AG09319 (cell line): ENCODE results near the gene CSDE1.

ENCODE experiments used
- DNase-seq: peaks from one replicate; pipeline ENCODE4 v3.0.0-alpha.2; 2010; ENCODE audit warnings: low read depth; ENCODE audit errors: extremely low read depth
- CTCF ChIP-seq: IDR thresholded peaks from 2 replicates; pipeline ENCODE4 v1.5.1; 2011; ENCODE audit warnings: low read depth, mild to moderate bottlenecking, inconsistent platforms, low read length, moderate library complexity

Gene CSDE1

GRCh38 chr1:114771992-114772391 lies 14.2 kb upstream of the CSDE1 start:
- no peak for TF ChIP-seq CTCF
- no peak for DNase-seq

- TF ChIP-seq CTCF, result no peak
- no peak for DNase-seq
These were observed 13.2 kb upstream of the CSDE1 start for GRCh38 chr1:114770989-114771388.

- no peak for DNase-seq
- no peak for TF ChIP-seq CTCF
These were observed 6.9 kb upstream of the CSDE1 start for GRCh38 chr1:114764689-114765088.

- no peak for DNase-seq
- no peak for TF ChIP-seq CTCF
These were observed 560 bp upstream of the CSDE1 start for GRCh38 chr1:114758256-114758832.

GRCh38 chr1:114756949-114757454 lies 782 bp downstream of the CSDE1 start:
- peak; percentile 15 for DNase-seq
- TF ChIP-seq CTCF, result no peak

- DNase-seq, result no peak
- TF ChIP-seq CTCF, result no peak
These were observed 1.5 kb downstream of the CSDE1 start for GRCh38 chr1:114756009-114756892.
